ENCODE measurements around the gene ABR. TPM values are rescaled to one million over a fixed set of nuclear protein-coding genes. Genes with fewer than 3 reads are reported as not detected.
A peak's percentile ranks its signal among the peaks of the same experiment; 100 is the strongest.

Gene ABR
- total and polyA plus RNA-seq, 4 experiments from 2014 or later = 7.2 to 157 (median 86.1) TPM

DNA sequence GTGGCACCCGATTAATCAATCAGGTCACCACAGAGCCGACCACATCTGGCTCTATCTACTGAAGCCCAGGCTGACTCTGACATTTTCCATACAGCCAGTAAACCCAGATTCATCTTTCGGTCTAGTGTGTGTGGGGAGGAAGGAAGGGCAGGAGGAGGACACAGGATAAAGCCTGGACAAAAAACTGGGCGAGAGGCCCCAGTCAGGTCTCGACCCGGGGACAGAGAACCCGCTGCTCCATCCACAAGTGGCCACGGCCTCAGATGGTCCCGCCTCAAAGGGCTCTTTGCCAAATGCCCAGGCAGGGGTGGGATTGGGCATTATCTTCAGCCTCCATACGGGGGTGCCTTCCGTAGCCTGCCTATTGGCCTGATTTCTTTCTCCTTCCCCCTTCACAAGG is 7.8 kb downstream of the ABR start:
- DNase-seq = no peak
- Histone ChIP-seq H3K36me3 (ENCODE audit: insufficient read depth, low read length) (no peaks in the 10 kb centered on the region), H3K27me3 (ENCODE audit: insufficient read depth, low read length) (no peaks in the 10 kb centered on the region), H3K27ac (ENCODE audit: low read depth, low read length) (no peak overlapping the region), H3K9me3 (ENCODE audit: control insufficient read depth in 1 of 2, low read length in 2 of 2) (no peaks in the 10 kb centered on the region), H3K4me3 (ENCODE audit: low read length in 2 of 2) (no peak overlapping the region), H3K4me1 (ENCODE audit: insufficient read depth, low read length) (no peaks in the 10 kb centered on the region)
- POLR2A ChIA-PET (ENCODE audit: partially characterized antibody) = no interaction called here
- H3K4me3 Mint-ChIP-seq = no peak overlapping the region
- no peaks in the 10 kb centered on the region for H3K9me3 Mint-ChIP-seq
- peaks cover 1 to 11% (median 8%) of the 10 kb centered on the region in 4 donors for H3K4me1 Mint-ChIP-seq
- CTCF ChIA-PET (ENCODE audit: partially characterized antibody) = no interaction called here
- H3K27me3 Mint-ChIP-seq = no peaks in the 10 kb centered on the region
- H3K36me3 Mint-ChIP-seq = peaks cover 0 to 12% of the 10 kb centered on the region in 2 donors
- intact Hi-C loops (cut with micrococcal nuclease) = no loop called here
- no peak overlapping the region for H3K27ac Mint-ChIP-seq

DNA sequence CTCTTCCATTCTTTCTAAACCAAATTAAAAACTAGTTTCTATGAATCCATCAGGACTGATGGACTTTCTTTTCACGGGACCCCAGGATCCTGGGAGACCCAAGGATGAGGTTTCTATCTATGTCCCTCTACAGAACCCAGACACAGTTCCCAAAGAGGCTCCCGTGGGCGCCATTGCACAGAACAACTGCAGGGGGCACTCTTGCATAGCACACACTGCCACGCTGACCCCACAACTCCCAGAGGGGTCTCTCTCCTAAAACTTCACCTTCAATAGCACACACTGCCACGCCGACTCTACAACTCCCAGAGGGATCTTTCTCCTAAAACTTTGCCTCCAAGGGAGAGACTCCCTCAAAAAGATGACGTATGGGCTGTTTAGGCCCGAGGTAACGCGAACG is 9.0 kb downstream of the ABR start:
- no peaks in the 10 kb centered on the region for H3K4me1 ChIP-seq (ENCODE audit: insufficient read depth, low read length)
- ChIA-PET POLR2A (ENCODE audit: partially characterized antibody) (no interaction called here), CTCF (ENCODE audit: partially characterized antibody) (no interaction called here)
- intact Hi-C loops (cut with micrococcal nuclease) = no loop called here
- H3K36me3 ChIP-seq (ENCODE audit: insufficient read depth, low read length) = no peaks in the 10 kb centered on the region
- no peak overlapping the region for H3K4me3 ChIP-seq (ENCODE audit: low read length in 2 of 2)
- Mint-ChIP-seq H3K27ac (no peak overlapping the region), H3K36me3 (peaks cover 0 to 12% of the 10 kb centered on the region in 2 donors), H3K4me3 (no peak overlapping the region), H3K27me3 (no peaks in the 10 kb centered on the region), H3K4me1 (peaks cover 1 to 11% (median 4%) of the 10 kb centered on the region in 4 donors), H3K9me3 (no peaks in the 10 kb centered on the region)
- DNase-seq = no peak
- H3K27ac ChIP-seq (ENCODE audit: low read depth, low read length) = no peak overlapping the region
- H3K27me3 ChIP-seq (ENCODE audit: insufficient read depth, low read length) = no peaks in the 10 kb centered on the region
- H3K9me3 ChIP-seq (ENCODE audit: control insufficient read depth in 1 of 2, low read length in 2 of 2) = no peaks in the 10 kb centered on the region

DNA sequence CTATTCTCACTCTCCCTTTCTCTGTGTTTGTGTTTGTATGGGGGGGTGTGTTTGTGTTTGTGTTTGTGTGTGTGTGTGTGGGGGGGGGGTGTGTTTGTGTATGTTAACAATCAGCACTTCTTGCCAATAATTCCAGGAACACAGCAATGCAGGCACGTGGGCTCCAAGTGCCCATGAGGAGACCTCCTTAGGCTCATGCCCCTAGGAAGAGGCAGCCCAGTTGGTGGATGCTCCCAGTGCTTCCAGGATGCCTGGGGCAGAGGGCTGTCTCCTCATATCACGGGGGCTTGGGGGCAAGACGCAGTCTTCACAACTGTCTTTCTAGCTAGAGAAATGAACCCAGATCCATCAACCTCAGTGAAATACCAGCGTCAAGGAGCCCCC is 9.9 kb downstream of the ABR start:
- H3K4me1 Mint-ChIP-seq = peaks cover 1 to 11% (median 4%) of the 10 kb centered on the region in 4 donors
- DNase-seq = no peak
- H3K27ac ChIP-seq (ENCODE audit: low read depth, low read length) = no peak overlapping the region
- H3K9me3 ChIP-seq (ENCODE audit: control insufficient read depth in 1 of 2, low read length in 2 of 2) = no peaks in the 10 kb centered on the region
- no peaks in the 10 kb centered on the region for H3K36me3 ChIP-seq (ENCODE audit: insufficient read depth, low read length)
- POLR2A ChIA-PET (ENCODE audit: partially characterized antibody) = no interaction called here
- H3K36me3 Mint-ChIP-seq = peaks cover 0 to 12% of the 10 kb centered on the region in 2 donors
- no peaks in the 10 kb centered on the region for H3K27me3 Mint-ChIP-seq
- no peak overlapping the region for H3K4me3 Mint-ChIP-seq
- intact Hi-C loops (cut with micrococcal nuclease) = no loop called here
- H3K9me3 Mint-ChIP-seq = no peaks in the 10 kb centered on the region
- CTCF ChIA-PET (ENCODE audit: partially characterized antibody) = no interaction called here
- no peaks in the 10 kb centered on the region for H3K27me3 ChIP-seq (ENCODE audit: insufficient read depth, low read length)
- peak overlapping the region in 1 of 7 donors; percentile 69 for H3K27ac Mint-ChIP-seq
- H3K4me1 ChIP-seq (ENCODE audit: insufficient read depth, low read length) = no peaks in the 10 kb centered on the region
- no peak overlapping the region for H3K4me3 ChIP-seq (ENCODE audit: low read length in 2 of 2)

- Histone ChIP-seq H3K9me3 (ENCODE audit: control insufficient read depth in 1 of 2, low read length in 2 of 2) (no peaks in the 10 kb centered on the region), H3K4me3 (ENCODE audit: low read length in 2 of 2) (no peak overlapping the region), H3K27me3 (ENCODE audit: insufficient read depth, low read length) (no peaks in the 10 kb centered on the region), H3K27ac (ENCODE audit: low read depth, low read length) (no peak overlapping the region), H3K4me1 (ENCODE audit: insufficient read depth, low read length) (no peaks in the 10 kb centered on the region), H3K36me3 (ENCODE audit: insufficient read depth, low read length) (no peaks in the 10 kb centered on the region)
- Mint-ChIP-seq H3K27me3 (no peaks in the 10 kb centered on the region), H3K4me3 (no peak overlapping the region), H3K4me1 (peaks cover 1 to 11% (median 4%) of the 10 kb centered on the region in 4 donors), H3K9me3 (no peaks in the 10 kb centered on the region), H3K36me3 (peaks cover 0 to 12% of the 10 kb centered on the region in 2 donors), H3K27ac (no peak overlapping the region)
- CTCF ChIA-PET (ENCODE audit: partially characterized antibody) = no interaction called here
- POLR2A ChIA-PET (ENCODE audit: partially characterized antibody) = no interaction called here
- intact Hi-C loops (cut with micrococcal nuclease) = no loop called here
- no peak for DNase-seq
Measured at GRCh38 chr17:1169221-1169928, 10.4 kb downstream of the ABR start.

GRCh38 chr17:1168533-1169220 is 11.1 kb downstream of the ABR start:
- POLR2A ChIA-PET (ENCODE audit: partially characterized antibody) = no interaction called here

GRCh38 chr17:1166276-1166675 is 13.5 kb downstream of the ABR start:
- Histone ChIP-seq H3K36me3 (ENCODE audit: insufficient read depth, low read length) (no peaks in the 10 kb centered on the region), H3K4me1 (ENCODE audit: insufficient read depth, low read length) (no peaks in the 10 kb centered on the region), H3K9me3 (ENCODE audit: control insufficient read depth in 1 of 2, low read length in 2 of 2) (no peaks in the 10 kb centered on the region), H3K27ac (ENCODE audit: low read depth, low read length) (no peak overlapping the region), H3K4me3 (ENCODE audit: low read length in 2 of 2) (no peak overlapping the region), H3K27me3 (ENCODE audit: insufficient read depth, low read length) (no peaks in the 10 kb centered on the region)
- intact Hi-C loops (cut with micrococcal nuclease) = no loop called here
- Mint-ChIP-seq H3K4me1 (peaks cover 0 to 1% (median 0%) of the 10 kb centered on the region in 4 donors), H3K36me3 (peaks cover 0 to 12% of the 10 kb centered on the region in 2 donors), H3K4me3 (no peak overlapping the region), H3K9me3 (no peaks in the 10 kb centered on the region), H3K27me3 (no peaks in the 10 kb centered on the region), H3K27ac (no peak overlapping the region)
- DNase-seq = no peak
- POLR2A ChIA-PET (ENCODE audit: partially characterized antibody) = no interaction called here
- CTCF ChIA-PET (ENCODE audit: partially characterized antibody) = interaction anchor here (1.0 to 1.3 kb wide), 2 partner anchors 19 to 21 kb away, joined by 3 read pairs; no protein-coding TSS in a partner anchor

More at GRCh38 chr17:1168533-1169220, 11.1 kb downstream of the ABR start:
- H3K4me1 ChIP-seq (ENCODE audit: insufficient read depth, low read length) = no peaks in the 10 kb centered on the region
- Mint-ChIP-seq H3K4me3 (no peak overlapping the region), H3K27ac (no peak overlapping the region), H3K9me3 (no peaks in the 10 kb centered on the region), H3K4me1 (peaks cover under 1 to 5% (median 2%) of the 10 kb centered on the region in 4 donors), H3K36me3 (peaks cover 0 to 12% of the 10 kb centered on the region in 2 donors), H3K27me3 (no peaks in the 10 kb centered on the region)
- no peaks in the 10 kb centered on the region for H3K27me3 ChIP-seq (ENCODE audit: insufficient read depth, low read length)
- H3K9me3 ChIP-seq (ENCODE audit: control insufficient read depth in 1 of 2, low read length in 2 of 2) = no peaks in the 10 kb centered on the region
- H3K4me3 ChIP-seq (ENCODE audit: low read length in 2 of 2) = no peak overlapping the region
- CTCF ChIA-PET (ENCODE audit: partially characterized antibody) = no interaction called here
- DNase-seq = no peak
- intact Hi-C loops (cut with micrococcal nuclease) = no loop called here
- no peaks in the 10 kb centered on the region for H3K36me3 ChIP-seq (ENCODE audit: insufficient read depth, low read length)
- no peak overlapping the region for H3K27ac ChIP-seq (ENCODE audit: low read depth, low read length)

DNA sequence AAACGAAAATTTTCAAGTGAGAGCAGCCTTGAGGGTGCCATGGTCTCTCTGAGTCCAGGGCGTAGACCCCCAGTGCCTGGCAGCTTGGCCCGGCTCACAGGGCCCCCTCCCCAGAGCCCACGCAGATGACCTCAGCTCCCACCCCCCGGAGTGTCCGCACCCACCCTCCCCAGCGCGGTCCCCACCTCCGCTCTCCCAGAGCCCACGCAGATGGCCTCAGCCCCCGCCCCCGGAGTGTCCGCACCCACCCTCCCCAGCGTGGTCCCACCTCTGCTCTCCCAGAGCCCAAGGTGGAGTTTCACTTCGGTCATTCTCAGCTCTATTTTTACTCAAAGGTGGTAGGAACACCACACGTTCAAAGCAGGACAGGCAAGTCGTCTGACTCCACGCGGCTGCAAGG is 13.9 kb downstream of the ABR start:
- ChIA-PET POLR2A (ENCODE audit: partially characterized antibody) (no interaction called here), CTCF (ENCODE audit: partially characterized antibody) (interaction anchor here (1.0 to 1.7 kb wide), 3 partner anchors 19 to 22 kb away, joined by 3 to 7 read pairs (median 3); no protein-coding TSS in a partner anchor)
- intact Hi-C loops (cut with micrococcal nuclease) = no loop called here
- Mint-ChIP-seq H3K4me1 (peaks cover 0 to 1% (median 0%) of the 10 kb centered on the region in 4 donors), H3K4me3 (no peak overlapping the region), H3K36me3 (peaks cover 0 to 8% of the 10 kb centered on the region in 2 donors), H3K27ac (no peak overlapping the region), H3K27me3 (no peaks in the 10 kb centered on the region), H3K9me3 (no peaks in the 10 kb centered on the region)
- Histone ChIP-seq H3K9me3 (ENCODE audit: control insufficient read depth in 1 of 2, low read length in 2 of 2) (no peaks in the 10 kb centered on the region), H3K4me3 (ENCODE audit: low read length in 2 of 2) (no peak overlapping the region), H3K27me3 (ENCODE audit: insufficient read depth, low read length) (no peaks in the 10 kb centered on the region), H3K36me3 (ENCODE audit: insufficient read depth, low read length) (no peaks in the 10 kb centered on the region), H3K27ac (ENCODE audit: low read depth, low read length) (no peak overlapping the region), H3K4me1 (ENCODE audit: insufficient read depth, low read length) (no peaks in the 10 kb centered on the region)
- no peak for DNase-seq
